Spleen (tissue), 11 donors: ENCODE data around the gene DUSP3. TPM values are rescaled to one million over a fixed set of nuclear protein-coding genes. Genes with fewer than 3 reads are reported as not detected.

Experiments
- DNase-seq: peaks from one replicate; pipeline ENCODE4 v3.0.0-alpha.2; 2020
- H3K27ac ChIP-seq, 8 donors: fragments of 200-600 bp; sonication (generic) in 7 of 8; 1 replicate in 4 of 8; 2 replicates in 4 of 8; pipeline versions ENCODE4 v1.5.0 to v1.8.0; 2016 to 2021; ENCODE audit warnings: inconsistent platforms in 4 of 8, mild to moderate bottlenecking in 4 of 8, moderate library complexity in 1 of 8
- H3K27me3 ChIP-seq, 7 donors: fragments of 200-600 bp; sonication (generic) in 6 of 7; replicated peaks in 1 of 7; 1 replicate in 4 of 7; 2 replicates in 3 of 7; pipeline versions ENCODE4 v1.5.0 to v1.8.0; 2016 to 2021; ENCODE audit warnings: inconsistent platforms in 3 of 7, mild to moderate bottlenecking in 1 of 7
- H3K36me3 ChIP-seq, 6 donors: fragments of 200-600 bp; sonication (generic) in 5 of 6; 1 replicate in 4 of 6; 2 replicates in 2 of 6; pipeline versions ENCODE4 v1.5.0 to v1.8.0; 2016 to 2021; ENCODE audit warnings: inconsistent platforms in 2 of 6
- H3K4me1 ChIP-seq, 6 donors: fragments of 200-600 bp; sonication (generic) in 5 of 6; 1 replicate in 3 of 6; 2 replicates in 3 of 6; pipeline versions ENCODE4 v1.5.0 to v1.8.0; 2016 to 2021; ENCODE audit warnings: inconsistent platforms in 3 of 6
- H3K4me3 ChIP-seq, 8 donors: fragments of 200-600 bp; sonication (generic) in 7 of 8; 1 replicate in 4 of 8; 2 replicates in 4 of 8; pipeline versions ENCODE4 v1.5.0 to v1.8.0; 2016 to 2021; ENCODE audit warnings: inconsistent platforms in 4 of 8, mild to moderate bottlenecking in 4 of 8, moderate library complexity in 2 of 8
- H3K9me3 ChIP-seq, 8 donors: fragments of 200-600 bp; sonication (generic) in 7 of 8; 1 replicate in 4 of 8; 2 replicates in 4 of 8; pipeline versions ENCODE4 v1.5.0 to v1.8.0; 2016 to 2021; ENCODE audit warnings: inconsistent platforms in 4 of 8
- CTCF ChIP-seq, 11 experiments: fragments of 200-600 bp in 7 of 11; fragments of 450-650 bp in 4 of 11; sonication (generic) in 4 of 11; IDR thresholded peaks in 8 of 11; conservative IDR thresholded peaks in 3 of 11; 1 replicate in 7 of 11; 2 replicates in 4 of 11; pipeline versions ENCODE4 v1.4.0 to v1.8.0; 2016 to 2021; ENCODE audit warnings: antibody characterized with exemption in 11 of 11, inconsistent platforms in 4 of 11, mild to moderate bottlenecking in 1 of 11
- POLR2A ChIP-seq, 3 donors: fragments of 450-650 bp; IDR thresholded peaks; one replicate each; pipeline ENCODE4 v1.5.1; 2017; ENCODE audit warnings: antibody characterized with exemption in 3 of 3, mild to moderate bottlenecking in 1 of 3
- POLR2AphosphoS5 ChIP-seq, 3 donors: sonication (generic); formaldehyde crosslinking; IDR thresholded peaks; one replicate each; pipeline ENCODE4 v1.5.1; 2017; ENCODE audit warnings: antibody characterized with exemption in 3 of 3
- WGBS, 5 donors: extraction: QIAGEN DNeasy Blood & Tissue Kit in 3 of 5; methylation state at CpG; one replicate each; pipeline versions ENCODE4 v1.1.5 to v1.1.7; 2013 to 2018; 5-methylcytosine and 5-hydroxymethylcytosine counted together
- intact Hi-C: fragments of 100-400 bp; cut with DNase I; formaldehyde crosslinking; loops from one replicate; pipeline ENCODE4 v1.15.0; 2023; ENCODE audit warnings: low total_unique reads
- polyA plus RNA-seq, 3 donors: library from polyadenylated mRNA; stranded (reverse); fragments of 200-250 nt; gene quantifications; one replicate each; pipeline ENCODE4 v1.2.1, GENCODE V29; 2013
- total RNA-seq, 7 donors: library from RNA; depleted of rRNA in 3 of 7; stranded (reverse); fragments of >200 nt in 3 of 7; fragmentation: NEBNext Ultra II Directional in 4 of 7; extraction: Animal tissue kit (Norgen Biotek cat#: 25700) in 4 of 7; gene quantifications; one replicate each; pipeline versions ENCODE4 v1.1.0 to v1.2.1, GENCODE V29; 2016 to 2021
- donor health status: healthy with polysubstance abuse.
- donor health status: DM: no; HTN: no; CAD: no; lungs with moderate emphysema.
- donor health status: DM: no; HTN: no; CAD: no.
- donor health status: Bipolar disorder and iron deficiency.
- donor health status: healthy.
- donor health status: DM: no; HTN: no; CAD: no.
- donor health status: DM: yes; HTN: yes; CAD: no.

DUSP3 gene
- total and polyA plus RNA-seq, 10 donors: 25.7 to 96.2 (median 68.9) TPM

GRCh38 chr17:43780135-43780534 lies 1.4 kb upstream of the DUSP3 start, which contains the start of gene CFAP97D1:
Gene CFAP97D1 (plus strand): TSS chr17:43780435. CDS start chr17:43780463, 28 bp downstream.
- TF ChIP-seq POLR2A (IDR thresholded peaks at IDR 0.05): no peak
- TF ChIP-seq POLR2AphosphoS5 (IDR thresholded peaks at IDR 0.05): no peak
- TF ChIP-seq CTCF (IDR thresholded peaks at IDR 0.05 in 8 of 11, conservative IDR thresholded peaks at IDR 0.05 in 3 of 11): no peak
- 18 to 35% (median 29%) methylated on average over 7 of the region's 7 CpGs for WGBS, 5 donors
- peaks cover 0 to 22% (median 0%) of the 10 kb centered on the region in 7 donors for H3K27me3 ChIP-seq
- H3K9me3 ChIP-seq: no peaks in the 10 kb centered on the region
- H3K4me3 ChIP-seq: peak within 1 kb of the TSS; percentile 70 to 98 (median 83)
- DNase-seq: peak; percentile 40
- peaks cover 0 to 8% (median 0%) of the 10 kb centered on the region in 6 donors for H3K36me3 ChIP-seq
- intact Hi-C loops: no loop called here
- H3K4me1 ChIP-seq: peaks cover 4 to 61% (median 40%) of the 10 kb centered on the region in 6 donors
- H3K27ac ChIP-seq: peak within 1 kb of the TSS; percentile 85 to 100 (median 96)

DNA sequence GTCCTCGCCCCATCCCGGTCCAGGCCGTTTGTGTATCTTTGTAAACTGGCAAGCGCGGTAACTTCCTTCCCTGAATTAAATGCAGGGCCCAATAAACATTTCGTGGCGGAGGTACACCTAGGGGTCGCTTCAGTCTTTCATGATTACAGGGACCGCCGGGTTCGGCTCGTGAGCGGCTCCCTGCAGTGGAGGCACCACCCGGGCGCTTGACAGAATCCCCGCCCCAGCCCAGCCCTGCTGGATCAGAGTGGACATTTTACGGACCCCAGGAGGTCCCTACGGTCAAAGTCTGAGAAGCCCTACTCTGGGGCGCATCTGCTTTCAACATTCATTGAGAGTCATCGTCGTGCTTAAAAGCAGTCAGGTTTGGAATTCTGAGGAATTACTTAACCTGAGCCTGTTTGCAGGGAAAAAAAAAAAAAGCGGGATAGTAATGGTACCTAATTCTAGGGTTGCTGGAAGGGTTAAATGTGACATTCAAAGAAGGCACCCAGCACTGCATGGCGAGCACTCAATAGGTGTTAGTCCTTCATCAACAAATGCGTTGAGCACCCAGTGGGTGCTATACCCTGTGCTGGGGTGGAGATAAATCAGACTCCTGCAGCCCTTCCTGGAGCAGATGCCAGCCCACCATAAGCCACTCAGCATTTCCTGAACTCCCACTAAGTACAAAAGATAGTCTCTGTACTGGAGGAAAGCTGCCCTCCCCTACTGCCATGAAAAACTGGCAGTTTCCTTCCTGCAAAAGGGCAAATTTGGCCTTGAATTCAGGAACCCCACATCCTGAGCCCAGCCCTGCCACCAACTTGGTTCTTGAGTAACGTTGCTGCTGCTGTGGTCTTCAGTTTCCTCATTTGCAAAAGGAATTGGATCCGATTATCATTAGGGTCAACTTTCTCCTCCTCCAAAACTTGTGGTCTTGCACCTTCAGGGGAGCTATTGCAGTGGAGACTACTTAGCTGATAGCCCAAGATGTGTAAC lies 658 bp upstream of the DUSP3 start:
- Histone ChIP-seq H3K4me3 (peak overlapping the region; percentile 70 to 98 (median 83)), H3K27me3 (peaks cover 0 to 22% (median 0%) of the 10 kb centered on the region in 7 donors), H3K36me3 (peaks cover 0 to 15% (median 4%) of the 10 kb centered on the region in 6 donors), H3K4me1 (peaks cover 4 to 68% (median 43%) of the 10 kb centered on the region in 6 donors), H3K27ac (peak overlapping the region; percentile 85 to 100 (median 96)), H3K9me3 (no peaks in the 10 kb centered on the region)
- peak; percentile 77 for DNase-seq
- intact Hi-C loops: no loop called here
- 1 to 7% (median 3%) methylated on average over 13 to 26 of the region's 26 CpGs for WGBS, 5 donors
- TF ChIP-seq CTCF (IDR thresholded peaks at IDR 0.05 in 8 of 11, conservative IDR thresholded peaks at IDR 0.05 in 3 of 11) (peak in 1 of 11 experiments; percentile 15), POLR2AphosphoS5 (IDR thresholded peaks at IDR 0.05) (peak in 1 of 3 donors; percentile 64), POLR2A (IDR thresholded peaks at IDR 0.05) (no peak)

- H3K27me3 ChIP-seq: no peaks in the 10 kb centered on the region
- WGBS, 5 donors: 77 to 85% (median 82%) methylated on average over 15 to 16 of the region's 16 CpGs
- H3K27ac ChIP-seq: peak overlapping the region in 2 of 8 donors; percentile 69 to 75
- no peak overlapping the region for H3K4me3 ChIP-seq
- DNase-seq: peak; percentile 58
- H3K36me3 ChIP-seq: peaks cover 0 to 64% (median 41%) of the 10 kb centered on the region in 6 donors
- TF ChIP-seq POLR2A (IDR thresholded peaks at IDR 0.05): no peak
- no peak for TF ChIP-seq CTCF (IDR thresholded peaks at IDR 0.05 in 8 of 11, conservative IDR thresholded peaks at IDR 0.05 in 3 of 11)
- no peak for TF ChIP-seq POLR2AphosphoS5 (IDR thresholded peaks at IDR 0.05)
- intact Hi-C loops: no loop called here
- peaks cover 4 to 77% (median 48%) of the 10 kb centered on the region in 6 donors for H3K4me1 ChIP-seq
- no peaks in the 10 kb centered on the region for H3K9me3 ChIP-seq
Observed at GRCh38 chr17:43774304-43775250, 4.2 kb downstream of the DUSP3 start.
